OCI-LY3 (cell line): ENCODE measurements around the gene ZMYND8.
"Not testable (repeated sequence)": the region's sequence is repeated elsewhere in the genome, so short reads cannot be mapped to it uniquely, and the experiment has no call there.

Experiments
- H2AFZ ChIP-seq: fragments of 200-600, 300-600 bp; shearing (Covaris generic); 2 replicates; pipeline ENCODE4 v1.6.0; 2014; ENCODE audit warnings: antibody characterized with exemption, low read depth, low read length
- H3K27ac ChIP-seq: fragments of 200-600, 300-600 bp; sonication (generic); 2 replicates; pipeline ENCODE4 v1.5.1; 2014; ENCODE audit warnings: mild to moderate bottlenecking, low read length, moderate library complexity, mixed read lengths
- H3K27me3 ChIP-seq: fragments of 200-600, 300-600 bp; sonication (generic); 2 replicates; pipeline ENCODE4 v1.6.1; 2014; ENCODE audit warnings: low read depth, low read length, mixed read lengths
- H3K36me3 ChIP-seq: fragments of 200-600, 300-600 bp; sonication (generic); replicated peaks from 2 replicates; pipeline ENCODE3; 2014; ENCODE audit warnings: low read depth, low read length, mixed read lengths
- H3K4me1 ChIP-seq: fragments of 300-600, 200-600 bp; sonication (generic); 2 replicates; pipeline ENCODE4 v1.6.1; 2014; ENCODE audit warnings: low read length, mixed read lengths
- H3K4me2 ChIP-seq: fragments of 200-600, 300-600 bp; sonication (generic); 2 replicates; pipeline ENCODE4 v1.6.1; 2014; ENCODE audit warnings: low read length, mixed read lengths
- H3K4me3 ChIP-seq: fragments of 300-600, 200-600 bp; sonication (generic); 2 replicates; pipeline ENCODE4 v1.5.1; 2014; ENCODE audit warnings: antibody characterized with exemption, mild to moderate bottlenecking, low read length, moderate library complexity
- H3K79me2 ChIP-seq: fragments of 300-600, 200-600 bp; shearing (Covaris generic); 2 replicates; pipeline ENCODE4 v1.6.1; 2014; ENCODE audit warnings: mild to moderate bottlenecking, low read length, mixed read lengths
- H3K9ac ChIP-seq: fragments of 300-600, 200-600 bp; shearing (Covaris generic); 2 replicates; pipeline ENCODE4 v1.6.0; 2014; ENCODE audit warnings: mild to moderate bottlenecking, low read length, moderate library complexity
- H3K9me3 ChIP-seq: fragments of 200-600, 300-600 bp; shearing (Covaris generic); 2 replicates; pipeline ENCODE4 v1.6.1; 2014; ENCODE audit warnings: low read length, mixed read lengths; ENCODE audit not compliant: insufficient read depth
- H4K20me1 ChIP-seq: fragments of 200-600, 300-600 bp; sonication (generic); 2 replicates; pipeline ENCODE4 v1.6.1; 2016; ENCODE audit warnings: low read length, mixed read lengths; ENCODE audit not compliant: insufficient read depth
- CTCF ChIP-seq: fragments of 200-600, 300-600 bp; sonication (generic); IDR thresholded peaks from 2 replicates; pipeline ENCODE4 v1.5.1; 2014; ENCODE audit warnings: antibody characterized with exemption, low read length, low read depth
- EZH2phosphoT487 ChIP-seq: fragments of 200-600 bp; shearing (Covaris generic); IDR thresholded peaks from 2 replicates; pipeline ENCODE4 v1.6.1; 2018; ENCODE audit warnings: antibody characterized with exemption, mixed run types, low read depth

Gene ZMYND8

GRCh38 chr20:47249913-47250312 is 106.6 kb downstream of the ZMYND8 start:
- Histone ChIP-seq H3K27ac (no peak overlapping the region), H3K79me2 (no peaks in the 10 kb centered on the region), H3K4me2 (no peak overlapping the region)

GRCh38 chr20:47248448-47248966 is 108.0 kb downstream of the ZMYND8 start:
- Histone ChIP-seq H3K9ac (no peak overlapping the region), H3K27ac (no peak overlapping the region), H3K9me3 (no peaks in the 10 kb centered on the region), H3K27me3 (no peaks in the 10 kb centered on the region), H3K4me1 (no peaks in the 10 kb centered on the region), H2AFZ (no peak overlapping the region), H3K79me2 (no peaks in the 10 kb centered on the region), H3K4me3 (no peak overlapping the region), H3K36me3 (peaks cover 42% of the 10 kb centered on the region), H4K20me1 (0 out of 2 replicates have a peak, but pooled peaks cover 3% of the 10 kb centered on the region), H3K4me2 (no peak overlapping the region)
- TF ChIP-seq CTCF: no peak
- TF ChIP-seq EZH2phosphoT487: no peak

More at GRCh38 chr20:47249913-47250312, 106.6 kb downstream of the ZMYND8 start:
- no peaks in the 10 kb centered on the region for H3K4me1 ChIP-seq
- no peak overlapping the region for H2AFZ ChIP-seq
- H3K9ac ChIP-seq: no peak overlapping the region
- no peak for TF ChIP-seq EZH2phosphoT487
- 0 out of 2 replicates have a peak, but pooled peaks cover 3% of the 10 kb centered on the region for H4K20me1 ChIP-seq
- no peaks in the 10 kb centered on the region for H3K27me3 ChIP-seq
- H3K4me3 ChIP-seq: no peak overlapping the region
- no peaks in the 10 kb centered on the region for H3K9me3 ChIP-seq
- H3K36me3 ChIP-seq: peaks cover 51% of the 10 kb centered on the region

DNA sequence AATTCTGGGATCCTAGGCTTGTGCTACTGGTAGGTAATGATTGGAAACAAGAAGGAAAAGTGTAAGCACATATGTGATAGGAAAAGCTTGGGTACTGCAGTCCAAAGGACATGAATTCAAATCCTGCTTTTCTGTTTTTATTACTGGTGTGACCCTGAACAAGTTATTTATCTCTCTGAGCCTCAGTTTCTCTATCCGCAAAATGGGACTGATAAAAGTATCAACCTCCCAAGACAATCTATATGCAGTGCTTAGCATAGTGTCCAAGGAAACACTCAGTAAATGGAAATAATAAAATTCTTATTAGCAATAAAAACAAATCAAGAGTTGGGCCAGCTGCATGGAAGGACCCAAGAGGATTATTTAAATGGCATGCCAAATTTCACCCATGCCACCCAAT is 108.5 kb downstream of the ZMYND8 start:
- Histone ChIP-seq H3K27me3 (no peaks in the 10 kb centered on the region), H2AFZ (no peak overlapping the region), H3K4me1 (no peaks in the 10 kb centered on the region), H3K9me3 (no peaks in the 10 kb centered on the region), H3K36me3 (peaks cover 40% of the 10 kb centered on the region), H3K79me2 (no peaks in the 10 kb centered on the region), H4K20me1 (0 out of 2 replicates have a peak, but pooled peaks cover 3% of the 10 kb centered on the region), H3K27ac (no peak overlapping the region), H3K4me3 (no peak overlapping the region), H3K9ac (no peak overlapping the region), H3K4me2 (no peak overlapping the region)
- TF ChIP-seq EZH2phosphoT487: no peak
- TF ChIP-seq CTCF: no peak

DNA sequence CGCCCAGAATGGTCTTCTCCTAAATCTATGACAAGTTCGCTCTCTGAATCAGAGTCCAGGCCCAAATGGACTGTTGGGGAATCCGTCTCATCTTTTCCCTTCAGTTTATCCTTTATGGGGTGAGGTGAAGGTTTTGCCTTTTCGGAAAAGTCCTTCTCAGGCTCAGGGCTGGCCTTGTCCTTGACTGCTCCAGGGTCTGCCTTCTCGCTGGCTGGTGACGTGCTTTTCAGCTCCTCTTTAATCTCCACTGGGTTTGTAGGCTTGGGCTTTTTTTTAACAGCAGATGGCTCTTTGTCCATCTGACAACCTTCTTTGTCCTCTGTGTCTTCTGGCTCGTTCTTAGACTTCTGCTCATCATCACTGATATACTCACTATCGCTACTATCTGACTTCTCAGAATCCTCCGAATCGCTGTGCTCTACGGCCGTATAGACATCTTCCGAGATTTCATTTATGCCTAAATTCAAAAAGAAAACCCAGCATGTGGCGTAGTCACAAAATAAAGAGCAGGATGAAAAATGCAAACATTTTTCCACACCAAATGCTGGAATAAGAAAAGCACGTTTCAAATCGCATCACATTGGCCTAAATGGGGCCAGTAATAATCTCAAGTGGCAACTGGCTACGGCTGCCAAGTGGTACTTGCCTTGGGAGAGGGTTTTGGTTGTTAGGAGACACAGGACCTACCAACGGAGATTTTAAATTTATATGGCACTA is 110.3 kb downstream of the ZMYND8 start:
- Histone ChIP-seq H3K79me2 (no peaks in the 10 kb centered on the region), H3K36me3 (peaks cover 40% of the 10 kb centered on the region), H3K4me3 (no peak overlapping the region), H3K27ac (no peak overlapping the region), H3K4me1 (no peaks in the 10 kb centered on the region), H3K27me3 (no peaks in the 10 kb centered on the region), H3K9ac (no peak overlapping the region), H2AFZ (no peak overlapping the region), H4K20me1 (0 out of 2 replicates have a peak, but pooled peaks cover 3% of the 10 kb centered on the region), H3K4me2 (no peak overlapping the region), H3K9me3 (no peaks in the 10 kb centered on the region)
- TF ChIP-seq EZH2phosphoT487 (no peak), CTCF (no peak)

DNA sequence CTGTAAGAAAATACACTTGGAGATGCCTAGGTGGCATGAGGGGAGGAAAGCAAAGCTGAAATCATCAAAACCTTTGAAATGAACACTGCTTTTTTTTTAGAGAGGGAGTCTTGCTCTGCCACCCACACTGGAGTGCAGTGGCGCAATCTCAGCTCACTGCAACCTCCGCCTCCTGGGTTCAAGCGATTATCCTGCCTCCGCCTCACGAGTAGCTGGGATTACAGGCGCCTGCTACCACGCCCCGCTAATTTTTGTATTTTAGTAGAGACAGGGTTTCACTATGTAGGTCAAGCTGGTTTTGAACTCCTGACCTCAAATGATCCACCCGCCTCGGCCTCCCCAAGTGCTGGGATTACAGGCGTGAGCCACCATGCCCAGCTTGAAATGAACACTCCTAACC is 111.3 kb downstream of the ZMYND8 start:
- H3K36me3 ChIP-seq: peaks cover 40% of the 10 kb centered on the region
- not testable (repeated sequence) for H3K9ac ChIP-seq, H3K4me3 ChIP-seq

More for the DNA sequence above, 111.3 kb downstream of the ZMYND8 start:
- H4K20me1 ChIP-seq, H3K27ac ChIP-seq, H2AFZ ChIP-seq, H3K4me2 ChIP-seq, H3K27me3 ChIP-seq, H3K79me2 ChIP-seq, H3K4me1 ChIP-seq, H3K9me3 ChIP-seq: not testable (repeated sequence)
